Spinal cord (tissue), 10 donors: ENCODE data around the gene SUSD3. TPM values are rescaled to one million over a fixed set of nuclear protein-coding genes. Genes with fewer than 3 reads are reported as not detected.

Source experiments
- DNase-seq, 6 donors: peaks; one replicate each; pipeline versions ENCODE4 v3.0.0 to v3.0.0-alpha.2; 2013 to 2015; ENCODE audit warnings: low spot score in 6 of 6, low read depth in 4 of 6
- H3K27ac ChIP-seq: one replicate; pipeline ENCODE4 v1.5.1; 2013; ENCODE audit warnings: low read depth, low read length, control low read depth
- H3K27me3 ChIP-seq: one replicate; pipeline ENCODE4 v1.6.1; 2013; ENCODE audit warnings: low read length; ENCODE audit not compliant: control insufficient read depth, insufficient read depth
- H3K36me3 ChIP-seq: one replicate; pipeline ENCODE4 v1.6.1; 2013; ENCODE audit warnings: low read length; ENCODE audit not compliant: control insufficient read depth, insufficient read depth
- H3K4me1 ChIP-seq: one replicate; pipeline ENCODE4 v1.6.1; 2013; ENCODE audit warnings: low read length; ENCODE audit not compliant: control insufficient read depth, insufficient read depth
- H3K4me3 ChIP-seq: one replicate; pipeline ENCODE4 v1.5.1; 2013; ENCODE audit warnings: low read depth, low read length, control low read depth
- H3K9me3 ChIP-seq: one replicate; pipeline ENCODE4 v1.6.1; 2013; ENCODE audit warnings: low read length; ENCODE audit not compliant: control insufficient read depth, insufficient read depth
- WGBS: methylation state at CpG from one replicate; pipeline ENCODE4 v1.1.5; 2013; ENCODE audit warnings: missing lambda C conversion rate; ENCODE audit not compliant: insufficient coverage; 5-methylcytosine and 5-hydroxymethylcytosine counted together
- polyA plus RNA-seq, 2 donors: library from polyadenylated mRNA; unstranded; fragments of 120-200 nt; gene quantifications; one replicate each; pipeline ENCODE4 v1.2.1, GENCODE V29; 2013; ENCODE audit not compliant: insufficient read length in 2 of 2
- total RNA-seq, 2 donors: library from RNA; depleted of rRNA in 1 of 2; stranded (reverse); fragments of 120-200 nt in 1 of 2; fragments of >200 nt in 1 of 2; gene quantifications; one replicate each; pipeline versions ENCODE4 v1.2.3 to v1.2.4, GENCODE V29; 2013 to 2014
- donor health status: healthy.

Gene SUSD3
- total and polyA plus RNA-seq, 4 donors, result 3.1 to 6.3 (median 4.9) TPM

DNA sequence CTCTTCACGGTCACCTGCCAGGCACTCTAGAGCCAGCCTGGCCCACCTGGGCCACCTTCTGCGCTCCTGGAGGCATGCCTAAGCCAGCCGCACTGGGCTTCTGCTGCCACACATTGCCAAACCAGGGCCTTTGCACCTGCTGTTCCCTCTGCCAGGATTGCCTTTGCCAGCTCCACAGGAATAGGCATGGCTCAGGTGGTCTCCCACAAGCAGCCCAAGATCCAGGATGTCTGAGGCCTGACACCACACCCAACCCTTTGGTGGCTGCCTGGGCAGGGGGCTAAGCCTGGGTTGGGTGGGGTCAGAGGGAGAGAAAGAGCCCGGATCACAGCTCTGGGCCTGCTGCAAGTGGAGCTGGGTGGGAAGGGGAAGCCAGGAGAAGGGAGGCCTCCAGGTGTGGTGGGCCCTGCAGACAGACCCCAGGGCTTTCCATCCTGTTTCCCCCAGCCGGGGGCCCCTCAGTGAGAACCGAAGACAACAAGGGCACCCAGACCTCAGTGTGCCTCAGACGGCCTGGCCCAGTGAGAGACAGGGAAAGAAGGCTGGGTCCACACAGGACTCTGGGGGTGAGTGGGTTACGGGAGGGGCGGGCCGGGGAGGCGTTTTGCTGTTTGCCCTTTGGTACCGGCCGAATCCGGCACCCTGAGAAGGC is 672 bp upstream of the SUSD3 start:
- no peak for DNase-seq
- H3K27me3 ChIP-seq, result peaks cover 16% of the 10 kb centered on the region
- no peak overlapping the region for H3K27ac ChIP-seq
- 75% methylated on average over 5 of the region's 14 CpGs for WGBS
- no peaks in the 10 kb centered on the region for H3K36me3 ChIP-seq
- H3K4me3 ChIP-seq, result no peak overlapping the region
- H3K9me3 ChIP-seq, result no peaks in the 10 kb centered on the region
- H3K4me1 ChIP-seq, result peaks cover 10% of the 10 kb centered on the region

DNA sequence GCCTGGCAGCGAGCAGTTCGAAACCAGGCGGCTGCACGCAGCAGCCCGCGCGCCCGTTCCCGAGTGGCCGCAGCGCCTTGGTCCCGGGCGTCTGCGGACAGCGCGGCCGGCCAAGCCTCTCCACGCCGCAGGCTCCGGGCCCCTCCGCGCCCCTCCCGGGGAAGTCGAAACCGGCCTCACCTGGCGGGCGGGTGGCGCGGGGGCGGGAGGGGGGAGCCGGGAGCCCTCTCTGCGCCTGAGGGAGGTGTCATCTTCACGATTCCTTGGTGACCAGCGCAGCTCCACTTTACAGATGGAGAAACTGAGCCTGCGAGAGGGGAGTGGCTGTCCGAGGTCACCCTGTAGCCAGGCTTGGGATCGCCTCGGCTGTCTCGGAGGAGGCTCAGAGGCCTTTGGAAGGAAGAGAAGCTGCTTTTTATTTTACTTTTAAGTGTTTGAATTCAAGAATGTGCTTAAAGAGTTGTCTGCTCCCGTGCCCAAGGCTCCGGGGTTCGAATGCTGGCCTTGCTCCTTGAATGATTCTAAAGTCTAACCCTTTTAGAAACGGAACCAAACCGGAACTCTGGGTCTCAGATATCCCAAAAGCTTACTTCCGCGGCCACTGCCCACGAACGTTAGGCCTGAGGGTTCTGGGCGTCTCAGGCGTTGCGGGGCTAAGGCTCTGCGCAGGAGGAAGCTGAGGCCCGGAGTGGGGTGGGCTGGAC is 662 bp downstream of the SUSD3 start:
- 30% methylated on average over 51 of the region's 53 CpGs for WGBS
- no peak overlapping the region for H3K4me3 ChIP-seq
- peaks cover 16% of the 10 kb centered on the region for H3K27me3 ChIP-seq
- H3K9me3 ChIP-seq, result no peaks in the 10 kb centered on the region
- DNase-seq, result no peak
- H3K27ac ChIP-seq, result no peak overlapping the region
- H3K36me3 ChIP-seq, result no peaks in the 10 kb centered on the region
- peaks cover 7% of the 10 kb centered on the region for H3K4me1 ChIP-seq

DNA sequence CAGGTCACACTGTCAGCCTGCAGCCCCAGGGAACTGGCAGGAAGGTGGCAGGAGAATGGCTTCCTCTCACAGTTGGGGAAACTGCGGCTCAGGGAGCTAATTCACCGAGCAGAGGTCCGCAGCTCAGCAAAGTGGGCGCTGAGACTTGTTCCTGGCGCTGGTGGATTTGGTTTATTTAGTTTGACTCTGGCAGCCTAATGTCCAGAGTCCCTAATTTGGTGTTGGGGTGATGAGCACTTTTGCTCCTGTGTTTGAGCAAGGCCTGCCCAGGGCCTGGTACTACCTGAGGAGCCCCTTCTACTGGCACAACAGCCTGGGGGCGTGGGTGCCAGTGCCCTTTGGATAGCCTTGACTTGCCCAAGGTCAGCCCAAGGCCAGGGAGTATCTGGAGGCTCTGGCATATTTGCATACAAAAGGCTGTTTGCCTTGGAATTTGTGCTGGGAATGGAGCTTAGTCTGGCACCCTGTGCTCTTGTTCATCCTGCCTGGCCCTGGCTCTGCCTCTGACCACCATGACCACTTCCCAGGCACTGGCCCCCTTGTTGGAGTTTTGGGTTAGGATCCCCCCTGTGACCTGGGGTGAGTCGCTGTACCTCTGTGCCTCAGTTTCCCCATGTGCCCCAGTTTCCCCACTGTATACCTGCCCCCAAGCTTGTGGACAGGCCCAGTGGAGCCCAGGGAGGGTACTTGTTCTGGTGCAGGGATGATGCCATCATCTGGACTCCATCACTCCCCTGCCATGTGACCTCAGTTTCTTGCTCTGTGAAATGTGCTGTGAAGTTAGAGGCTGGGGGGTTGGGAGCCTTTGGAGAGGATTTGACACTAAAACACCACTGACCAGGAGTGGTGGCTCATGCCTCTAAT is 1.4 kb downstream of the SUSD3 start:
- Histone ChIP-seq H3K36me3 (no peaks in the 10 kb centered on the region), H3K27me3 (peaks cover 16% of the 10 kb centered on the region), H3K9me3 (no peaks in the 10 kb centered on the region), H3K4me1 (peaks cover 8% of the 10 kb centered on the region), H3K4me3 (no peak overlapping the region), H3K27ac (no peak overlapping the region)
- WGBS, result 84% methylated on average over 6 of the region's 7 CpGs
- no peak for DNase-seq

DNA sequence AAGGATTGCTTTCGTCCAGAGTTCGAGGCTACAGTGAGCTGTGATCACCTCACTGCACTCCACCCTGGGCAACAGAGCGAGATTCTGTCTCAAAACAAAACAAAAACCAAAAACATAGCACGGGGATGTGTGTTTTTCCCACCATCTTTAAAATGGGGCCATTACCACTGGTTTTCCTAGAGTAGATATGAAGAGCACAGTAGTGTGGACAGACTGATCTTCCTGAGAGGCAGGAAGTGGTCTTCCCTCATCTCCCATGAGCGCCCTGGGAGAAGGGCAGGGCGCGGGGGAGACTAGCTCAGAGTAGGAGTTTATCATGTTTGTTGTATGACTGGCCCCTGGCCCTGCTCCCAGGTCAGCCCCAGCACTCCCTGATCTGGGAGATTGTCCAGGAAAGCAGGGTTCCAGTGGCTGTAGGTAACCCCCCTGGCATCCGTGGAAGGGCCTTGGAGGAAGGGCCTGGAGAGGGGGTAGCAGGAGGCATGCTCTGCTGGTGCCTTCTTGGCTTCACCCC is 2.3 kb downstream of the SUSD3 start:
- Histone ChIP-seq H3K27ac (no peak overlapping the region), H3K4me1 (peaks cover 8% of the 10 kb centered on the region), H3K27me3 (peaks cover 16% of the 10 kb centered on the region), H3K4me3 (no peak overlapping the region), H3K36me3 (no peaks in the 10 kb centered on the region), H3K9me3 (no peaks in the 10 kb centered on the region)
- WGBS, result 86% methylated on average over 3 of the region's 8 CpGs
- DNase-seq, result no peak

DNA sequence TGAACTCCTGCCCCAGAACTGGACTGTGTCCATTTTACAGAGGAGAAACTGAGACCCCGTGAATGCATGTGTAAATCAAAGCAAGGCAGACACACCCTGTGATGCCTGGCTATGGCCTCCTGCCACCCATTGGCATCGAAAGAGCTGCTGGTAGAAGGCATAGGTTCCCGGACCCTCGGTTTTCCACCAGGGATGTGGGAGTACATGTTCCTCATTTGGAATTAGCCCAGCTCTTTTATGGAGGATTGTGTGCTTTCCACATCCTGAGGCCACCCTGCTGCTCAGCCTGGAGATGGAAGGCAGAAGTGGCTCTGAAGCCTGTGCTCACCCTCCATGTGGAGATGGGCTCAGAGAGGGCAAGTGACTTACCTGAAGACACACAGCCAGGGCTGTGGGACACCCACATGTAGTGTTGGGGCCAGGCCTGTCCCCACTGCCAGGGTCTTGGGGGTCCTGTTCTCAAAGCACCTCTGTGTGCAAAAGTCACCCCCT is 2.8 kb downstream of the SUSD3 start:
- DNase-seq, result no peak
- Histone ChIP-seq H3K9me3 (no peaks in the 10 kb centered on the region), H3K36me3 (no peaks in the 10 kb centered on the region), H3K4me3 (no peak overlapping the region), H3K27me3 (peaks cover 16% of the 10 kb centered on the region), H3K4me1 (peaks cover 8% of the 10 kb centered on the region), H3K27ac (no peak overlapping the region)
- WGBS, result 81% methylated on average over 4 of the region's 4 CpGs

DNA sequence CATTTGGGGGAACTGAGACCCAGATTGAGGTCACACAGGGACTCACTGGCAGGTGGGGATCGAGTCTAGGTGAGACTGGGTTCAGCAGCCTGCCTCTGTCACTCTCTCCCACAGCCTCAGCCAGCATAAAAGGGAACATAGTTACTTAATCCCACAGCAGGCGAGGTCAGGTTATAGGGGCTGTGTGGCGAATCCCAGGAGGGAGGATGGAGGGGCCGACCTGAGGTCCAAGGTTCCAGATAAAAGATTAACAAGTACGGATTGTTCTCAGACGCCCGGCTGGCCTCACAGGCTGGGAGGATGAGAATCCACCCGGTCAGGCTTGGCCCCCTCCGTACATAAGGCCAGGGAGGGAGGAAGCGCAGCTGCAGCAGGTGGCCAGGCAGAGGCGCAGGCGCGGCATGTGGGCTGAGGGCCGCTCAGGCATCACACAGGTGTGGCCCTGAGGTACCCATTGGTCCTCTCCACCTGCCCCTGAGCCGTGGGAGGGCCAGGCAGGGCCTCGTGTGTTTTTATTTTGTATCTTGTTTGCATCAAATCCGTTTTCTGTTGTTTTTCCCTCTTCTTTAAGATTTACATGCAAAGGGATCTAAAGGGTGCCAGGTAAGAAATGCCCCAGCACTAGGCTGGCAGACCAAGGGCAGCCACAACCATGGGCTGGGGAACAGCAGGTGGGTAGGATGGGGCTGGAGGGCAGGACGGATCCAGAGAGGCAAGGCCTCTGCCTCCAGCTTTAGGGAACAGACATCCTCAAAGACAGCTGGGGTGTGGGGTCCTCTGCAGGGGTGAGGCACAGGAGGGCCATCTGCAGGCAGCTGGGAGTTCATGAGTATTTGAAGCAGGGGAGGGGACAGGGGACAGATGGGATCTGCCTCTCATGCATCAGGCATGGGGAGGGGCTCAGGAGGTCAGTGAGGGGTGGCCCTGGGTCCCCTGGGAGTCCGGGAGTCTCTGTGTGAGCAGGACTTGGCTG is 3.6 kb downstream of the SUSD3 start:
- WGBS, result 55% methylated on average over 16 of the region's 19 CpGs
- H3K9me3 ChIP-seq, result no peaks in the 10 kb centered on the region

DNA sequence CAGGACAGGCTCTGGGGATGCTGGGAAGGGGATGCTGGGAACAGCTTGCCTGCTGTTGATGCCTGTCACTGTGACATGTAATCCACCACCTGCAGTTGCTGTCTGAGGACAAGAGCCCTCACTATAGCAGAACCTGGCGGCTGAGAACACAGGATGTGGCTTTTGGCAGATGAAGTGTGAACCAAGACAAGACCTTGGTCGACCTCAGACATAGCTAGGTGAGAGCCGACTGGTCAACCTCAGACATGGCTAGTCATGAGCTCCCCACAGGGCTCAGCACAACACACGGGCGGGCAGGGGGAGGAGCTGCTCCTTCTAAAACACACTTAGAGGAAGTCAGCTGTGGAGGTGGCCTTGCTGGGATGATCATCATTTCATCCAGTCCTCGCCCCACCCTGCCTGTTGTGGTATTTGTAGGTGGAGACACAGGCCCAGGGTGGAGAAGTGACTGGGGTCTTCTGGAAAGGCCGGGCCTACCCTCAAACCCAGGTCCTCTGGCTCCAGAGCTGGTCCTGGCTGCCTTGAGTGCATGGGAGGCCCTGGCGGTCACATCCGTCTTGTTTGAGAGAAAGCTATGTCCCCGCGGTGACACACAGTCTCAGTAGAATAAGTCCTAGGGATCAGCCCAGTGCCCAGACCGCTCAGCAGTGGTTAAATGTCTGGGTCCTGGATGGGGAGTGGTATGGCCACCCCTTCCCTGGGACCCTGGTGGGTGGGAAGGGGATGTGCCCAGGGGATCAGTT is 6.1 kb downstream of the SUSD3 start:
- no peak for DNase-seq
- Histone ChIP-seq H3K9me3 (peaks cover 3% of the 10 kb centered on the region), H3K4me1 (peaks cover 4% of the 10 kb centered on the region), H3K27ac (no peak overlapping the region), H3K27me3 (peaks cover 11% of the 10 kb centered on the region), H3K36me3 (no peaks in the 10 kb centered on the region), H3K4me3 (no peak overlapping the region)
- WGBS, result 67% methylated on average over 10 of the region's 12 CpGs

More for the DNA sequence above, 3.6 kb downstream of the SUSD3 start:
- Histone ChIP-seq H3K4me3 (no peak overlapping the region), H3K36me3 (no peaks in the 10 kb centered on the region), H3K4me1 (peaks cover 8% of the 10 kb centered on the region), H3K27ac (no peak overlapping the region), H3K27me3 (peaks cover 16% of the 10 kb centered on the region)
- no peak for DNase-seq

DNA sequence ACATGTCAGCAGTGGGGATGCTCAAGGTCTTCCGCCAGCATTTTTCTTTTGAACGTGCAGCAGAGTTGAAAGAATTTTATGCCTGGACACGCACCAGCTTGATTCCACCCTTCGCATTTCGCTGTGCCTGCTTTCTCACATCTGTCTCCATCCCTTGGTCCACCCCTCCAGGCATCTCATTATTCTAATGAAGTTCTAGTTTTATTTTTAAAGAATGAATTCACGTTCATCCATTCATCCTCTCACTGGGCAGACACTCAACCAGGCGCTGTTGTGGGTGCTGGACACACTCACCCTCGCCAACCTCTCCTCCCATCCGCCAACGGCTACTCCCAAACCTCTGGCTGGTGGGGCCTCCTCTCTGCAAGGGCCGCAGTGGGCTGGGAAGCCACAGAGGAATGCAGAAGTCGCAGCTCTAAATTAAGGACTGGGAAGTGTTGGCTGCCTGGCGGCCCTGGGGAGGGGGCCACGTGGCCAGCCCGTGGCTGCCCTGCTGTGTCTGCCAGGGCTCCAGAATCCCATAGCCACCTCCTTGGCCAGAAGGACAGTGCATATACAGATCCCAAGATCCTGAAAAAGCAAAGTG is 6.7 kb downstream of the SUSD3 start:
- Histone ChIP-seq H3K9me3 (peaks cover 3% of the 10 kb centered on the region), H3K4me3 (no peak overlapping the region), H3K4me1 (peaks cover 4% of the 10 kb centered on the region), H3K27ac (no peak overlapping the region), H3K36me3 (no peaks in the 10 kb centered on the region), H3K27me3 (peaks cover 5% of the 10 kb centered on the region)
- 68% methylated on average over 14 of the region's 15 CpGs for WGBS
- no peak for DNase-seq
